Measurements from ENCODE around the gene SYNJ2. TPM values are rescaled to one million over a fixed set of nuclear protein-coding genes. Genes with fewer than 3 reads are reported as not detected.
A peak's percentile ranks its signal among the peaks of the same experiment; 100 is the strongest.

SYNJ2 gene
- total RNA-seq, 1 donor from 2014 or later: 6.5 TPM

GRCh38 chr6:157980288-157981131 is 1.2 kb upstream of the SYNJ2 start:
- DNase-seq (ENCODE audit: low spot score in 2 of 2): no peak
- no peak for FAIRE-seq

GRCh38 chr6:157981132-157981394 is 600 bp upstream of the SYNJ2 start:
- FAIRE-seq: no peak
- DNase-seq (ENCODE audit: low spot score in 2 of 2): no peak

- DNase-seq (ENCODE audit: low spot score in 2 of 2) (no peak), FAIRE-seq (no peak)
These were observed 469 bp downstream of the SYNJ2 start for GRCh38 chr6:157982102-157982562.

- FAIRE-seq (no peak), DNase-seq (ENCODE audit: low spot score in 2 of 2) (no peak)
These were observed 1.1 kb downstream of the SYNJ2 start for GRCh38 chr6:157982563-157983405.

- DNase-seq (ENCODE audit: low spot score in 2 of 2): no peak
- FAIRE-seq: no peak
These were observed 1.9 kb downstream of the SYNJ2 start for GRCh38 chr6:157983406-157984119.

- no peak for DNase-seq (ENCODE audit: low spot score in 2 of 2)
- FAIRE-seq: no peak
These were observed 2.5 kb downstream of the SYNJ2 start for GRCh38 chr6:157984128-157984527.

- FAIRE-seq (no peak), DNase-seq (ENCODE audit: low spot score in 2 of 2) (no peak)
These were observed 3.1 kb downstream of the SYNJ2 start for GRCh38 chr6:157984686-157985225.

GRCh38 chr6:157985378-157986155 is 3.9 kb downstream of the SYNJ2 start:
- FAIRE-seq (no peak), DNase-seq (ENCODE audit: low spot score in 2 of 2) (no peak)

- no peak for FAIRE-seq
- no peak for DNase-seq (ENCODE audit: low spot score in 2 of 2)
These were observed 6.4 kb downstream of the SYNJ2 start for GRCh38 chr6:157987788-157988699.

GRCh38 chr6:157988700-157989063 is 7.0 kb downstream of the SYNJ2 start:
- no peak for DNase-seq (ENCODE audit: low spot score in 2 of 2)
- FAIRE-seq: no peak

GRCh38 chr6:157989541-157990289 is 8.1 kb downstream of the SYNJ2 start:
- DNase-seq (ENCODE audit: low spot score in 2 of 2) (no peak), FAIRE-seq (no peak)

- DNase-seq (ENCODE audit: low spot score in 2 of 2) (no peak), FAIRE-seq (no peak)
These were observed 8.8 kb downstream of the SYNJ2 start for GRCh38 chr6:157990321-157991066.

GRCh38 chr6:157991067-157991432 is 9.4 kb downstream of the SYNJ2 start:
- no peak for DNase-seq (ENCODE audit: low spot score in 2 of 2)
- FAIRE-seq: no peak

GRCh38 chr6:157993076-157993475 is 11.4 kb downstream of the SYNJ2 start:
- DNase-seq (ENCODE audit: low spot score in 2 of 2) (no peak), FAIRE-seq (peak; percentile 37)

- no peak for DNase-seq (ENCODE audit: low spot score in 2 of 2)
- no peak for FAIRE-seq
These were observed 12.6 kb downstream of the SYNJ2 start for GRCh38 chr6:157994125-157994795.

- no peak for FAIRE-seq
- DNase-seq (ENCODE audit: low spot score in 2 of 2): no peak
These were observed 13.8 kb downstream of the SYNJ2 start for GRCh38 chr6:157995458-157995857.

GRCh38 chr6:157996201-157996712 is 14.6 kb downstream of the SYNJ2 start:
- FAIRE-seq (no peak), DNase-seq (ENCODE audit: low spot score in 2 of 2) (no peak)

Data from frontal cortex (tissue), 4 donors.